ENCODE data around the gene BCKDHB. TPM values are rescaled to one million over a fixed set of nuclear protein-coding genes. Genes with fewer than 3 reads are reported as not detected.

Gene BCKDHB
- polyA plus RNA-seq, 1 donor (not counting 4 experiments of a cell fraction or from before 2014, with no cell fraction given), result 20.9 TPM

DNA sequence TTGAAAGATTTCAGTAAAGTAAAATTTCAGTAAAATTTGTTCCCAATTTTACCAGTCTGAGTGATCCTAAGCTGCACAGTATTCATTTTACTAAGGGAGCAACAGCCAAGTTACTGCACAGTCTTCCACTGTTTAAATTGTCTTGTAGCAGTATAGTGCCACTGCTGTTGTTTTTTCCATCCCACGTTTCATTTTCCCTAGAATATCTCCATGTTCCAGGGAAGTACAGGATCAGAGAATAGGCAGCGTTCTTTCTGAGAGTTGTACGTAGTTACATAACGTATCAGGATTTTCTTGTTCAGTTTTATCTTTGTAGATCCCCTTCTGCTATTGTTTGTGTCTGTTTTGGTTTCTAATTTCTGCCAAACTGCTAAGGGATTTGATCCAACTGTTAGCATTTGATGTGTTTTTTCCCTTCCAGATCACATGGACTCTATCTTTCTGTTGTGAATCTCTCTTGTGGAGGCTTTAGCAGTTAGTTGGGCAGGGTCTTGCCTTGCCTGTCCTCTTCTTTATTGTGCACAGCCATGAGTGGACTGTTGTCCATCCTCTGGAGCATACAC is 38.4 kb downstream of the BCKDHB start:
- H4K20me1 ChIP-seq (ENCODE audit: control insufficient read depth, extremely low read depth, insufficient read depth, low read length), result no peaks in the 10 kb centered on the region
- no peaks in the 10 kb centered on the region for H3K9me1 ChIP-seq (ENCODE audit: control insufficient read depth, extremely low read depth, insufficient read depth, low read length)
- no peaks in the 10 kb centered on the region for H3K27me3 ChIP-seq (ENCODE audit: control insufficient read depth, extremely low read depth, insufficient read depth, low read length)
- H2AFZ ChIP-seq (ENCODE audit: control insufficient read depth, low read length), result no peak overlapping the region
- no peaks in the 10 kb centered on the region for H3K9me3 ChIP-seq (ENCODE audit: control insufficient read depth, low read depth, low read length)
- no peaks in the 10 kb centered on the region for H3K79me2 ChIP-seq (ENCODE audit: control insufficient read depth, insufficient read depth, low read length)
- no peak for DNase-seq (ENCODE audit: low read depth, low spot score)
- H3K27ac ChIP-seq (ENCODE audit: control insufficient read depth, insufficient read depth, low read length), result no peak overlapping the region
- no peaks in the 10 kb centered on the region for H3K36me3 ChIP-seq (ENCODE audit: control insufficient read depth in 2 of 2, extremely low read depth in 1 of 2, insufficient read depth in 2 of 2, low read length in 2 of 2)
- H3K9ac ChIP-seq (ENCODE audit: control insufficient read depth, extremely low read depth, insufficient read depth, low read length), result no peak overlapping the region
- H3K4me1 ChIP-seq (ENCODE audit: control insufficient read depth, extremely low read depth, insufficient read depth, low read length), result peaks cover 6% of the 10 kb centered on the region
- no peak overlapping the region for H3K4me3 ChIP-seq (ENCODE audit: control insufficient read depth in 2 of 3, extremely low read depth in 1 of 3, insufficient read depth in 2 of 3, low read depth in 1 of 3, low read length in 3 of 3)
- no peak for FAIRE-seq
- TF ChIP-seq EZH2 (IDR thresholded peaks at IDR 0.05; ENCODE audit: low read length) (no peak), CTCF (optimal IDR thresholded peaks at IDR 0.05 in 1 of 3, IDR thresholded peaks at IDR 0.05 in 1 of 3, conservative IDR thresholded peaks at IDR 0.05 in 1 of 3; ENCODE audit: extremely low read depth in 1 of 3, insufficient read depth in 2 of 3, low read length in 3 of 3) (no peak)
- no peak overlapping the region for H3K4me2 ChIP-seq (ENCODE audit: control insufficient read depth, extremely low read depth, insufficient read depth, low read depth, low read length)
- dilution Hi-C loops (cut with MboI; ENCODE audit: extremely low pct_ligation_motif_present, low sequenced_read_pairs), result no loop called here

- Histone ChIP-seq H3K9me1 (ENCODE audit: control insufficient read depth, extremely low read depth, insufficient read depth, low read length) (no peaks in the 10 kb centered on the region), H3K27me3 (ENCODE audit: control insufficient read depth, extremely low read depth, insufficient read depth, low read length) (no peaks in the 10 kb centered on the region), H4K20me1 (ENCODE audit: control insufficient read depth, extremely low read depth, insufficient read depth, low read length) (no peaks in the 10 kb centered on the region), H3K4me3 (ENCODE audit: control insufficient read depth in 2 of 3, extremely low read depth in 1 of 3, insufficient read depth in 2 of 3, low read depth in 1 of 3, low read length in 3 of 3) (no peak overlapping the region), H3K9me3 (ENCODE audit: control insufficient read depth, low read depth, low read length) (no peaks in the 10 kb centered on the region), H3K4me1 (ENCODE audit: control insufficient read depth, extremely low read depth, insufficient read depth, low read length) (peaks cover 6% of the 10 kb centered on the region), H3K4me2 (ENCODE audit: control insufficient read depth, extremely low read depth, insufficient read depth, low read depth, low read length) (no peak overlapping the region), H2AFZ (ENCODE audit: control insufficient read depth, low read length) (no peak overlapping the region), H3K9ac (ENCODE audit: control insufficient read depth, extremely low read depth, insufficient read depth, low read length) (no peak overlapping the region), H3K36me3 (ENCODE audit: control insufficient read depth in 2 of 2, extremely low read depth in 1 of 2, insufficient read depth in 2 of 2, low read length in 2 of 2) (no peaks in the 10 kb centered on the region), H3K79me2 (ENCODE audit: control insufficient read depth, insufficient read depth, low read length) (no peaks in the 10 kb centered on the region), H3K27ac (ENCODE audit: control insufficient read depth, insufficient read depth, low read length) (no peak overlapping the region)
- no peak for TF ChIP-seq CTCF (optimal IDR thresholded peaks at IDR 0.05 in 1 of 3, IDR thresholded peaks at IDR 0.05 in 1 of 3, conservative IDR thresholded peaks at IDR 0.05 in 1 of 3; ENCODE audit: extremely low read depth in 1 of 3, insufficient read depth in 2 of 3, low read length in 3 of 3)
- no peak for TF ChIP-seq EZH2 (IDR thresholded peaks at IDR 0.05; ENCODE audit: low read length)
- DNase-seq (ENCODE audit: low read depth, low spot score), result no peak
- dilution Hi-C loops (cut with MboI; ENCODE audit: extremely low pct_ligation_motif_present, low sequenced_read_pairs), result no loop called here
- no peak for FAIRE-seq
Measured at GRCh38 chr6:80145509-80145908, 39.0 kb downstream of the BCKDHB start.
